ENCODE results near the gene ACTA2. TPM values are rescaled to one million over a fixed set of nuclear protein-coding genes. Genes with fewer than 3 reads are reported as not detected.
A peak's percentile ranks its signal among the peaks of the same experiment; 100 is the strongest.

The ACTA2 gene
- total RNA-seq, 2 donors from 2014 or later, result not detected

- no peak overlapping the region for H3K9ac ChIP-seq (ENCODE audit: extremely low read depth, low read length, poor library complexity, severe bottlenecking)
Measured at GRCh38 chr10:88896372-88896993, 56.1 kb downstream of the ACTA2 start.

GRCh38 chr10:88895250-88895649 is 57.3 kb downstream of the ACTA2 start:
- H3K4me1 Mint-ChIP-seq, result peaks cover 51% of the 10 kb centered on the region
- peaks cover 2% of the 10 kb centered on the region for H3K27me3 Mint-ChIP-seq (ENCODE audit: insufficient read depth)

More at GRCh38 chr10:88896372-88896993, 56.1 kb downstream of the ACTA2 start:
- H3K9me3 Mint-ChIP-seq, result no peaks in the 10 kb centered on the region
- H3K27me3 ChIP-seq (ENCODE audit: control insufficient read depth, insufficient read depth, low read length, poor library complexity, severe bottlenecking), result no peaks in the 10 kb centered on the region
- no peak overlapping the region for H3K4me3 ChIP-seq (ENCODE audit: low read length)
- H3K27ac Mint-ChIP-seq, result no peak overlapping the region
- H3K9me3 ChIP-seq (ENCODE audit: control insufficient read depth, low read length), result no peaks in the 10 kb centered on the region
- peaks cover 60% of the 10 kb centered on the region for H3K4me1 Mint-ChIP-seq
- TF ChIP-seq, protein P1, sequence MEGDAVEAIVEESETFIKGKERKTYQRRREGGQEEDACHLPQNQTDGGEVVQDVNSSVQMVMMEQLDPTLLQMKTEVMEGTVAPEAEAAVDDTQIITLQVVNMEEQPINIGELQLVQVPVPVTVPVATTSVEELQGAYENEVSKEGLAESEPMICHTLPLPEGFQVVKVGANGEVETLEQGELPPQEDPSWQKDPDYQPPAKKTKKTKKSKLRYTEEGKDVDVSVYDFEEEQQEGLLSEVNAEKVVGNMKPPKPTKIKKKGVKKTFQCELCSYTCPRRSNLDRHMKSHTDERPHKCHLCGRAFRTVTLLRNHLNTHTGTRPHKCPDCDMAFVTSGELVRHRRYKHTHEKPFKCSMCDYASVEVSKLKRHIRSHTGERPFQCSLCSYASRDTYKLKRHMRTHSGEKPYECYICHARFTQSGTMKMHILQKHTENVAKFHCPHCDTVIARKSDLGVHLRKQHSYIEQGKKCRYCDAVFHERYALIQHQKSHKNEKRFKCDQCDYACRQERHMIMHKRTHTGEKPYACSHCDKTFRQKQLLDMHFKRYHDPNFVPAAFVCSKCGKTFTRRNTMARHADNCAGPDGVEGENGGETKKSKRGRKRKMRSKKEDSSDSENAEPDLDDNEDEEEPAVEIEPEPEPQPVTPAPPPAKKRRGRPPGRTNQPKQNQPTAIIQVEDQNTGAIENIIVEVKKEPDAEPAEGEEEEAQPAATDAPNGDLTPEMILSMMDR (conservative IDR thresholded peaks at IDR 0.05), result no peak
- no peaks in the 10 kb centered on the region for H3K36me3 ChIP-seq (ENCODE audit: control insufficient read depth, insufficient read depth, low read length)
- 93% methylated on average over 4 of the region's 4 CpGs; no CpG with 5 or more reads in 1 of the 2 experiments for WGBS, 2 experiments (ENCODE audit: insufficient coverage in 1 of 2, insufficient read length in 1 of 2)
- DNase-seq, result no peak
- no peaks in the 10 kb centered on the region for H3K27me3 Mint-ChIP-seq (ENCODE audit: insufficient read depth)
- H3K4me1 ChIP-seq (ENCODE audit: control insufficient read depth, insufficient read depth, low read length), result peaks cover 10% of the 10 kb centered on the region
- no peak overlapping the region for H3K27ac ChIP-seq (ENCODE audit: low read depth, low read length)
- no peaks in the 10 kb centered on the region for H3K36me3 Mint-ChIP-seq (ENCODE audit: low read depth)
- H3K4me3 Mint-ChIP-seq, result no peak overlapping the region

DNA sequence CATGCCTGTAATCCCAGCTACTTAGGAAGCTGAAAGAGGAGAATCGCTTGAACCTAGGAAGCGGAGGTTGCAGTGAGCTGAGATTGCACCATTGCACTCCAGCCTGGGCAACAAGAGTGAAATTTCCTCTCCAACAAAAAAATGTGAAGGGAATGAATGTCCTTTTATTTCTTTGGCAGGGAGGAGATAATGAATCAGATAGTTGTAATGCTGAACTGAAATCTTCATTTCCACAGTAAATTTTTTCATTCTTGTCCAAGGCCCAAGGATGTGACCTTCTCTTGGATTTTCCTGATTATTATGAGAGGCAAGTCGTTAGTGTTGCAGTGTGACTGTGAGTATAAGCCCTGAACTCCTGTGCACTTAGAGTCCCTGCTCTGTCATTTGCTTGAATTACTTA is 59.0 kb downstream of the ACTA2 start:
- Histone ChIP-seq H3K36me3 (ENCODE audit: control insufficient read depth, insufficient read depth, low read length) (no peaks in the 10 kb centered on the region), H3K9me3 (ENCODE audit: control insufficient read depth, low read length) (no peaks in the 10 kb centered on the region), H3K4me3 (ENCODE audit: low read length) (no peak overlapping the region), H3K4me1 (ENCODE audit: control insufficient read depth, insufficient read depth, low read length) (peaks cover 3% of the 10 kb centered on the region), H3K9ac (ENCODE audit: extremely low read depth, low read length, poor library complexity, severe bottlenecking) (no peak overlapping the region), H3K27ac (ENCODE audit: low read depth, low read length) (no peak overlapping the region), H3K27me3 (ENCODE audit: control insufficient read depth, insufficient read depth, low read length, poor library complexity, severe bottlenecking) (peaks cover 13% of the 10 kb centered on the region)
- DNase-seq, result no peak
- Mint-ChIP-seq H3K27me3 (ENCODE audit: insufficient read depth) (peaks cover 2% of the 10 kb centered on the region), H3K27ac (no peak overlapping the region), H3K36me3 (ENCODE audit: low read depth) (no peaks in the 10 kb centered on the region), H3K9me3 (no peaks in the 10 kb centered on the region), H3K4me1 (peaks cover 40% of the 10 kb centered on the region), H3K4me3 (no peak overlapping the region)
- TF ChIP-seq, protein P1 (conservative IDR thresholded peaks at IDR 0.05), result no peak
- 90 to 92% methylated on average over 2 to 3 of the region's 3 CpGs for WGBS, 2 experiments (ENCODE audit: insufficient coverage in 1 of 2, insufficient read length in 1 of 2)

More at GRCh38 chr10:88895250-88895649, 57.3 kb downstream of the ACTA2 start:
- Mint-ChIP-seq H3K4me3 (no peak overlapping the region), H3K9me3 (no peaks in the 10 kb centered on the region), H3K36me3 (ENCODE audit: low read depth) (no peaks in the 10 kb centered on the region), H3K27ac (no peak overlapping the region)
- Histone ChIP-seq H3K36me3 (ENCODE audit: control insufficient read depth, insufficient read depth, low read length) (no peaks in the 10 kb centered on the region), H3K9me3 (ENCODE audit: control insufficient read depth, low read length) (no peaks in the 10 kb centered on the region), H3K27me3 (ENCODE audit: control insufficient read depth, insufficient read depth, low read length, poor library complexity, severe bottlenecking) (peaks cover 9% of the 10 kb centered on the region), H3K27ac (ENCODE audit: low read depth, low read length) (no peak overlapping the region), H3K4me1 (ENCODE audit: control insufficient read depth, insufficient read depth, low read length) (peaks cover 3% of the 10 kb centered on the region), H3K9ac (ENCODE audit: extremely low read depth, low read length, poor library complexity, severe bottlenecking) (no peak overlapping the region), H3K4me3 (ENCODE audit: low read length) (peak overlapping the region; percentile 0)
- TF ChIP-seq, protein P1 (conservative IDR thresholded peaks at IDR 0.05), result peak; percentile 58
- DNase-seq, result no peak
- 70 to 71% methylated on average over 1 of the region's 1 CpG for WGBS, 2 experiments (ENCODE audit: insufficient coverage in 1 of 2, insufficient read length in 1 of 2)

All from endodermal cell (in vitro differentiated cells).